PFSK-1 (cell line): ENCODE data around the gene IL4.

ENCODE experiments used
- POLR2AphosphoS5 ChIP-seq: IDR thresholded peaks from 2 replicates; pipeline ENCODE4 v1.6.1; 2012; ENCODE audit warnings: low read depth, mild to moderate bottlenecking, control low read depth, low read length, moderate library complexity
- TAF1 ChIP-seq: IDR thresholded peaks from 2 replicates; pipeline ENCODE4 v1.6.1; 2012; ENCODE audit warnings: low read length, control low read depth, borderline replicate concordance; ENCODE audit not compliant: insufficient read depth
- TF ChIP-seq, protein P1 (sequence below), 2 experiments: IDR thresholded peaks; 2 replicates each; pipeline versions ENCODE4 v1.6.1 to v1.8.0; 2011 to 2012; ENCODE audit warnings: low read depth in 2 of 2, low read length in 2 of 2, control low read depth in 1 of 2, inconsistent platforms in 1 of 2, mild to moderate bottlenecking in 1 of 2, moderate library complexity in 1 of 2; ENCODE audit not compliant: insufficient read depth in 1 of 2

DNA sequence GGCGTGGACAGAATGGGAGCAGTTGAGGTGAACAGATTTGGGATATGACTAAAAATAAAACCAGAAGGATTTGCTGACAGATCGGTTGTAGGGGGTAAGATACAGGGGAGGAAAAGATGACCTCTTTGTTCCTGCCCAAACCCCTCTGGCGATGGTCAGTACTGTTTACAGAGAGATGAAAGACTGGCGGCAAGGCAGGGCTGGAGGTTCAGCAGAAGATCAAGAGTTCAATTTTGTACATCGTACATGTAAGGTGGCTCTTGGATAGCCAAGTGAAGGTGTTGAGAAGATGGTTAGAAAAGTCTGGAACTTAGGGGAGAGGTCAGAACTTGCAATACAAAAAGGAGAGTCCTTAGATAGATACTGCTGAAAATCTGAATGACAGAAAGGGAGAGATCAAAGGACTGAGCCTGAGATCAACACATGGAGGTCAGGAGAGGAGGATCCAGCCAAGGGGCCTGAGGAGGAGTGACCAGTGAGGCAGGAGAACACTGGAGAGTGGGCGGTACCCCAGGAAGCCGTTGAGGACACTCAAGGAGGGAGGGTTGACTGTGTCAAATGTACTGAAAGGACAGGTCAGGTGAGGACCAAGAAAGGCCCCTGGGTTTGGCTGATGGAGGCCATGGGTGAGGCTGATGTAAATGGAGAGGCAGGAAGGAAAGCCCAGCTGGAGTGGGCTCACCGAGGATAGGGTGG, 7.1 kb downstream of the IL4 start:
- no peak for TF ChIP-seq TAF1
- TF ChIP-seq, protein P1, sequence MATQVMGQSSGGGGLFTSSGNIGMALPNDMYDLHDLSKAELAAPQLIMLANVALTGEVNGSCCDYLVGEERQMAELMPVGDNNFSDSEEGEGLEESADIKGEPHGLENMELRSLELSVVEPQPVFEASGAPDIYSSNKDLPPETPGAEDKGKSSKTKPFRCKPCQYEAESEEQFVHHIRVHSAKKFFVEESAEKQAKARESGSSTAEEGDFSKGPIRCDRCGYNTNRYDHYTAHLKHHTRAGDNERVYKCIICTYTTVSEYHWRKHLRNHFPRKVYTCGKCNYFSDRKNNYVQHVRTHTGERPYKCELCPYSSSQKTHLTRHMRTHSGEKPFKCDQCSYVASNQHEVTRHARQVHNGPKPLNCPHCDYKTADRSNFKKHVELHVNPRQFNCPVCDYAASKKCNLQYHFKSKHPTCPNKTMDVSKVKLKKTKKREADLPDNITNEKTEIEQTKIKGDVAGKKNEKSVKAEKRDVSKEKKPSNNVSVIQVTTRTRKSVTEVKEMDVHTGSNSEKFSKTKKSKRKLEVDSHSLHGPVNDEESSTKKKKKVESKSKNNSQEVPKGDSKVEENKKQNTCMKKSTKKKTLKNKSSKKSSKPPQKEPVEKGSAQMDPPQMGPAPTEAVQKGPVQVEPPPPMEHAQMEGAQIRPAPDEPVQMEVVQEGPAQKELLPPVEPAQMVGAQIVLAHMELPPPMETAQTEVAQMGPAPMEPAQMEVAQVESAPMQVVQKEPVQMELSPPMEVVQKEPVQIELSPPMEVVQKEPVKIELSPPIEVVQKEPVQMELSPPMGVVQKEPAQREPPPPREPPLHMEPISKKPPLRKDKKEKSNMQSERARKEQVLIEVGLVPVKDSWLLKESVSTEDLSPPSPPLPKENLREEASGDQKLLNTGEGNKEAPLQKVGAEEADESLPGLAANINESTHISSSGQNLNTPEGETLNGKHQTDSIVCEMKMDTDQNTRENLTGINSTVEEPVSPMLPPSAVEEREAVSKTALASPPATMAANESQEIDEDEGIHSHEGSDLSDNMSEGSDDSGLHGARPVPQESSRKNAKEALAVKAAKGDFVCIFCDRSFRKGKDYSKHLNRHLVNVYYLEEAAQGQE (IDR thresholded peaks at IDR 0.05; ENCODE audit: insufficient read depth in 1 of 2, low read depth in 2 of 2, low read length in 2 of 2), result no peak
- no peak for TF ChIP-seq POLR2AphosphoS5
